Spinal cord (tissue), 10 donors: ENCODE measurements around the gene SIRT1. TPM values are rescaled to one million over a fixed set of nuclear protein-coding genes. Genes with fewer than 3 reads are reported as not detected.
"Not testable (repeated sequence)": the region's sequence is repeated elsewhere in the genome, so short reads cannot be mapped to it uniquely, and the experiment has no call there.

Experiments
- DNase-seq, 6 donors: peaks; one replicate each; pipeline versions ENCODE4 v3.0.0 to v3.0.0-alpha.2; 2013 to 2015; ENCODE audit warnings: low spot score in 6 of 6, low read depth in 4 of 6
- H3K27ac ChIP-seq: one replicate; pipeline ENCODE4 v1.5.1; 2013; ENCODE audit warnings: low read depth, low read length, control low read depth
- H3K27me3 ChIP-seq: one replicate; pipeline ENCODE4 v1.6.1; 2013; ENCODE audit warnings: low read length; ENCODE audit not compliant: control insufficient read depth, insufficient read depth
- H3K36me3 ChIP-seq: one replicate; pipeline ENCODE4 v1.6.1; 2013; ENCODE audit warnings: low read length; ENCODE audit not compliant: control insufficient read depth, insufficient read depth
- H3K4me1 ChIP-seq: one replicate; pipeline ENCODE4 v1.6.1; 2013; ENCODE audit warnings: low read length; ENCODE audit not compliant: control insufficient read depth, insufficient read depth
- H3K4me3 ChIP-seq: one replicate; pipeline ENCODE4 v1.5.1; 2013; ENCODE audit warnings: low read depth, low read length, control low read depth
- H3K9me3 ChIP-seq: one replicate; pipeline ENCODE4 v1.6.1; 2013; ENCODE audit warnings: low read length; ENCODE audit not compliant: control insufficient read depth, insufficient read depth
- WGBS: methylation state at CpG from one replicate; pipeline ENCODE4 v1.1.5; 2013; ENCODE audit warnings: missing lambda C conversion rate; ENCODE audit not compliant: insufficient coverage; 5-methylcytosine and 5-hydroxymethylcytosine counted together
- polyA plus RNA-seq, 2 donors: library from polyadenylated mRNA; unstranded; fragments of 120-200 nt; gene quantifications; one replicate each; pipeline ENCODE4 v1.2.1, GENCODE V29; 2013; ENCODE audit not compliant: insufficient read length in 2 of 2
- small RNA-seq: library from RNA; depleted of rRNA; stranded (forward); fragments of <200 nt; gene quantifications from one replicate; pipeline ENCODE3, GENCODE V24; 2014; ENCODE audit warnings: low replicate concordance
- total RNA-seq, 2 donors: library from RNA; depleted of rRNA in 1 of 2; stranded (reverse); fragments of 120-200 nt in 1 of 2; fragments of >200 nt in 1 of 2; gene quantifications; one replicate each; pipeline versions ENCODE4 v1.2.3 to v1.2.4, GENCODE V29; 2013 to 2014
- donor health status: healthy.

SIRT1 gene
- total and polyA plus RNA-seq, 4 donors = 18.4 to 31.1 (median 21.8) TPM

GRCh38 chr10:67935223-67935622 lies 50.8 kb downstream of the SIRT1 start:
- Histone ChIP-seq H3K4me1 (no peaks in the 10 kb centered on the region), H3K27ac (no peak overlapping the region), H3K27me3 (no peaks in the 10 kb centered on the region), H3K4me3 (no peak overlapping the region), H3K9me3 (no peaks in the 10 kb centered on the region), H3K36me3 (peaks cover 23% of the 10 kb centered on the region)
- DNase-seq = no peak
- WGBS = 100% methylated on average over 3 of the region's 9 CpGs

- H3K9me3 ChIP-seq = no peaks in the 10 kb centered on the region
These were observed 52.0 kb downstream of the SIRT1 start for GRCh38 chr10:67936416-67936815.

GRCh38 chr10:67943917-67944316 lies 59.5 kb downstream of the SIRT1 start:
- Histone ChIP-seq H3K27me3 (no peaks in the 10 kb centered on the region), H3K27ac (no peak overlapping the region), H3K9me3 (no peaks in the 10 kb centered on the region), H3K4me3 (no peak overlapping the region), H3K36me3 (peaks cover 7% of the 10 kb centered on the region), H3K4me1 (no peaks in the 10 kb centered on the region)
- DNase-seq = no peak
- WGBS = 93% methylated on average over 2 of the region's 2 CpGs

More at GRCh38 chr10:67936416-67936815, 52.0 kb downstream of the SIRT1 start:
- H3K27me3 ChIP-seq = no peaks in the 10 kb centered on the region
- H3K4me1 ChIP-seq = no peaks in the 10 kb centered on the region
- no CpG with 5 or more reads among the region's 1 CpG for WGBS
- H3K4me3 ChIP-seq = no peak overlapping the region
- H3K36me3 ChIP-seq = peaks cover 14% of the 10 kb centered on the region
- no peak overlapping the region for H3K27ac ChIP-seq
- no peak for DNase-seq

GRCh38 chr10:67955614-67956013 lies 71.2 kb downstream of the SIRT1 start:
- no peak overlapping the region for H3K4me3 ChIP-seq
- DNase-seq = no peak
- no peaks in the 10 kb centered on the region for H3K4me1 ChIP-seq
- WGBS = 86% methylated on average over 1 of the region's 6 CpGs
- H3K27ac ChIP-seq = no peak overlapping the region
- H3K9me3 ChIP-seq = no peaks in the 10 kb centered on the region
- no peaks in the 10 kb centered on the region for H3K27me3 ChIP-seq
- H3K36me3 ChIP-seq = peaks cover 4% of the 10 kb centered on the region

GRCh38 chr10:67959839-67960476 lies 75.5 kb downstream of the SIRT1 start:
- WGBS = 87% methylated on average over 3 of the region's 8 CpGs
- Histone ChIP-seq H3K27me3 (no peaks in the 10 kb centered on the region), H3K9me3 (no peaks in the 10 kb centered on the region), H3K36me3 (peaks cover 4% of the 10 kb centered on the region), H3K4me3 (no peak overlapping the region), H3K27ac (no peak overlapping the region), H3K4me1 (no peaks in the 10 kb centered on the region)
- DNase-seq = no peak

GRCh38 chr10:67965456-67965855 lies 81.0 kb downstream of the SIRT1 start:
- no peaks in the 10 kb centered on the region for H3K9me3 ChIP-seq
- DNase-seq = no peak
- no peak overlapping the region for H3K4me3 ChIP-seq
- no peaks in the 10 kb centered on the region for H3K27me3 ChIP-seq
- H3K4me1 ChIP-seq = no peaks in the 10 kb centered on the region
- peaks cover 4% of the 10 kb centered on the region for H3K36me3 ChIP-seq
- no peak overlapping the region for H3K27ac ChIP-seq
- 100% methylated on average over 1 of the region's 2 CpGs for WGBS

GRCh38 chr10:67966035-67966434 lies 81.6 kb downstream of the SIRT1 start:
- WGBS = no CpG with 5 or more reads among the region's 4 CpGs
- H3K4me1 ChIP-seq, H3K36me3 ChIP-seq, H3K9me3 ChIP-seq, H3K27ac ChIP-seq, DNase-seq, H3K4me3 ChIP-seq, H3K27me3 ChIP-seq: not testable (repeated sequence)

Small RNA genes within 50 kb of the gene (small RNA-seq; reads per million reads assigned to genes)
- gene RNU6-523P = not detected

Other genes with a start within 250 kb of the SIRT1 start
- gene CTNNA3, start 188.5 kb upstream of the SIRT1 start, total RNA-seq = 10 to 100 TPM; 57.1 to 63.5 TPM
- 10 to 100 TPM; 15.3 to 24.8 TPM for gene CTNNA3, start 188.5 kb upstream of the SIRT1 start, polyA plus RNA-seq
- gene DNAJC12, start 46.5 kb upstream of the SIRT1 start, total RNA-seq = 10 to 100 TPM; 15.5 to 15.7 TPM
- gene DNAJC12, start 46.5 kb upstream of the SIRT1 start, polyA plus RNA-seq = 10 to 100 TPM; 19.8 to 25.4 TPM
- gene HERC4, start 190.6 kb downstream of the SIRT1 start, total RNA-seq = 10 to 100 TPM; 48.0 to 89.5 TPM
- 10 to 100 TPM; 41.8 to 43.1 TPM for gene HERC4, start 190.6 kb downstream of the SIRT1 start, polyA plus RNA-seq
- under 1 TPM; 0.06 to 0.10 TPM for gene MYPN, start 224.8 kb downstream of the SIRT1 start, total RNA-seq
- gene MYPN, start 224.8 kb downstream of the SIRT1 start, polyA plus RNA-seq = under 1 TPM in 1 of 2 donors, not detected in 1; 0.23 TPM